Thyroid gland (tissue), 4 donors: ENCODE measurements around the gene C18orf54.

Experiments
- POLR2A ChIP-seq, 2 donors: fragments of 450-650 bp; IDR thresholded peaks; one replicate each; pipeline ENCODE4 v1.6.1; 2017; ENCODE audit warnings: antibody characterized with exemption in 2 of 2, mild to moderate bottlenecking in 2 of 2, moderate library complexity in 1 of 2
- TF ChIP-seq, protein P1 (sequence below), 6 experiments: fragments of 200-600 bp in 3 of 6; fragments of 450-650 bp in 3 of 6; sonication (generic) in 3 of 6; IDR thresholded peaks; one replicate each; pipeline ENCODE4 v1.5.1; 2016 to 2019; ENCODE audit warnings: antibody characterized with exemption in 6 of 6, mild to moderate bottlenecking in 2 of 6, inconsistent platforms in 1 of 6, moderate library complexity in 1 of 6

DNA sequence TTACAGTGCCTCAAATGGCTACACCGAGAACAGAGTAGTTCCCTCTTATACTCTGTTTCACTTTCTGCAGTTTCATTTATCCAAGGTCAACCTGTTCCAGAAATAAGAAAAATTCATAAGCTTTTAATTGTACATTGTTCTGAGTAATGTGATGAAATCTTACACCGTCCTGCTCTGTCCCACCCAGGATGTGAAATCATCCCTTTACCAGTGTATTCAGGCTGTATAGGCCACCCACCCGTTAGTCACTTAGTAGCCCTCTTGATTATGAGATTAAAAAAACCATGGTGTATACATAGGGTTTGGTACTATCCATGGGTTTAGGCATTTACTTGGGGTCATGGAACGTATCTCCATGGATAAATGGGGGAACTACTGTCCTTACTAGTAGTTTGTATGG lies 29.9 kb upstream of the C18orf54 start:
- TF ChIP-seq, protein P1, sequence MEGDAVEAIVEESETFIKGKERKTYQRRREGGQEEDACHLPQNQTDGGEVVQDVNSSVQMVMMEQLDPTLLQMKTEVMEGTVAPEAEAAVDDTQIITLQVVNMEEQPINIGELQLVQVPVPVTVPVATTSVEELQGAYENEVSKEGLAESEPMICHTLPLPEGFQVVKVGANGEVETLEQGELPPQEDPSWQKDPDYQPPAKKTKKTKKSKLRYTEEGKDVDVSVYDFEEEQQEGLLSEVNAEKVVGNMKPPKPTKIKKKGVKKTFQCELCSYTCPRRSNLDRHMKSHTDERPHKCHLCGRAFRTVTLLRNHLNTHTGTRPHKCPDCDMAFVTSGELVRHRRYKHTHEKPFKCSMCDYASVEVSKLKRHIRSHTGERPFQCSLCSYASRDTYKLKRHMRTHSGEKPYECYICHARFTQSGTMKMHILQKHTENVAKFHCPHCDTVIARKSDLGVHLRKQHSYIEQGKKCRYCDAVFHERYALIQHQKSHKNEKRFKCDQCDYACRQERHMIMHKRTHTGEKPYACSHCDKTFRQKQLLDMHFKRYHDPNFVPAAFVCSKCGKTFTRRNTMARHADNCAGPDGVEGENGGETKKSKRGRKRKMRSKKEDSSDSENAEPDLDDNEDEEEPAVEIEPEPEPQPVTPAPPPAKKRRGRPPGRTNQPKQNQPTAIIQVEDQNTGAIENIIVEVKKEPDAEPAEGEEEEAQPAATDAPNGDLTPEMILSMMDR (IDR thresholded peaks at IDR 0.05), result no peak
- no peak for TF ChIP-seq POLR2A (IDR thresholded peaks at IDR 0.05)
